Measurements from ENCODE around the gene MED17.

Gene MED17

GRCh38 chr11:93817426-93818348 lies 33.6 kb downstream of the MED17 start:
- DNase-seq: no peak

GRCh38 chr11:93819966-93820695 lies 36.0 kb downstream of the MED17 start:
- DNase-seq: no peak

GRCh38 chr11:93820847-93821246 lies 36.8 kb downstream of the MED17 start:
- DNase-seq: no peak

- DNase-seq: no peak
Observed at GRCh38 chr11:93821617-93822016, 37.5 kb downstream of the MED17 start.

- DNase-seq: no peak
Observed at GRCh38 chr11:93822359-93822758, 38.3 kb downstream of the MED17 start.

- no peak for DNase-seq
Observed at GRCh38 chr11:93823210-93823609, 39.1 kb downstream of the MED17 start.

GRCh38 chr11:93827363-93827762 lies 43.3 kb downstream of the MED17 start:
- DNase-seq: no peak

GRCh38 chr11:93829598-93829997 lies 45.5 kb downstream of the MED17 start:
- DNase-seq: no peak

- no peak for DNase-seq
Observed at GRCh38 chr11:93831343-93832127, 47.5 kb downstream of the MED17 start.

- no peak for DNase-seq
Observed at GRCh38 chr11:93832780-93833179, 48.7 kb downstream of the MED17 start.

GRCh38 chr11:93838967-93839366 lies 54.9 kb downstream of the MED17 start:
- no peak for DNase-seq

GRCh38 chr11:93840180-93840579 lies 56.1 kb downstream of the MED17 start:
- no peak for DNase-seq

- DNase-seq: no peak
Observed at GRCh38 chr11:93840981-93841380, 56.9 kb downstream of the MED17 start.

- no peak for DNase-seq
Observed at GRCh38 chr11:93841446-93841845, 57.4 kb downstream of the MED17 start.

- no peak for DNase-seq
Observed at GRCh38 chr11:93842034-93842433, 58.0 kb downstream of the MED17 start.

GRCh38 chr11:93842461-93842860 lies 58.4 kb downstream of the MED17 start:
- DNase-seq: no peak

- no peak for DNase-seq
Observed at GRCh38 chr11:93843906-93844305, 59.8 kb downstream of the MED17 start.

GRCh38 chr11:93844568-93844967 lies 60.5 kb downstream of the MED17 start:
- no peak for DNase-seq

- no peak for DNase-seq
Observed at GRCh38 chr11:93845181-93846092, 61.4 kb downstream of the MED17 start.

- DNase-seq: no peak
Observed at GRCh38 chr11:93846411-93846810, 62.3 kb downstream of the MED17 start.

GRCh38 chr11:93849201-93849600 lies 65.1 kb downstream of the MED17 start:
- no peak for DNase-seq

Measured in NCI-H2029 treated with DMSO at 0.1 percent for 48 hours (cell line).